SK-N-SH treated with all-trans-retinoic acid at 6 μM for 48 hours (cell line): ENCODE data around the gene LPXN.

Experiments used
- BACH2 ChIP-seq: fragments of 250-450 bp; sonication (Bioruptor Pico); IDR thresholded peaks from 2 replicates; pipeline ENCODE4 v1.9.0; 2021; ENCODE audit warnings: mild to moderate bottlenecking, borderline replicate concordance
- SNAI2 ChIP-seq: fragments of 250-450 bp; sonication (Bioruptor Pico); IDR thresholded peaks from 2 replicates; pipeline ENCODE4 v1.5.0; 2020; ENCODE audit warnings: mild to moderate bottlenecking, moderate library complexity
- ZFP3 ChIP-seq: fragments of 250-450 bp; sonication (Bioruptor Pico); IDR thresholded peaks from 2 replicates; pipeline ENCODE4 v1.5.0; 2020; ENCODE audit warnings: mild to moderate bottlenecking, moderate library complexity
- ZFP30 ChIP-seq: fragments of 450-650 bp; formaldehyde crosslinking; IDR thresholded peaks from 2 replicates; pipeline ENCODE4 v1.5.0; 2022; ENCODE audit warnings: mild to moderate bottlenecking, moderate library complexity
- ZNF70 ChIP-seq: fragments of 450-650 bp; formaldehyde crosslinking; IDR thresholded peaks from 2 replicates; pipeline ENCODE4 v1.5.0; 2020; ENCODE audit warnings: mild to moderate bottlenecking, moderate library complexity
- TF ChIP-seq, protein P1 (sequence below): fragments of 250-450 bp; sonication (Bioruptor Pico); IDR thresholded peaks from 2 replicates; pipeline ENCODE4 v1.8.0; 2021; ENCODE audit warnings: low read depth, mild to moderate bottlenecking, moderate library complexity, borderline replicate concordance
- TF ChIP-seq, protein P2 (sequence below): fragments of 250-450 bp; sonication (Bioruptor Pico); IDR thresholded peaks from 2 replicates; pipeline ENCODE4 v1.8.0; 2020; ENCODE audit warnings: mild to moderate bottlenecking, moderate library complexity, borderline replicate concordance

DNA sequence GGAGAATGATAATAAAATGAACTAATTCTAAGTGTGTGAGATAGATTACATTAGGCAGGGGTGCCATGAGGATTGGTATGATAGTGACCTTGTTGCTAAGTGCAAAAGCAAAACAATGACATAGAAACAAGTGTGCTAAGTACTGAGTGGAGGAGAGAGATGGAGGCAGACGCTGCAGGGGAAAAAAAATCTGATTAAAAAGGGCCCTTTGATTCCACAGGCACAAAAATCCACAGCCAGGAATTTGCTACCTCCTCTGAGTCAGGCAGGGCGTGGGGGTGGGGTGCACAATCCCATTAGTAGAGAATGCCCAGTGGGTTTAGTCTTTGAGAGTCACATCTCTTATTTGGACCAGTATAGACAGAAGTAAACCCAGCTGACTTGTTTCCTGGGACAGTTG lies 46.7 kb upstream of the LPXN start, which contains the start of gene CNTF:
- no peak for TF ChIP-seq SNAI2 (CRISPR knock-in tag)
- TF ChIP-seq BACH2 (CRISPR knock-in tag) = no peak
- TF ChIP-seq, protein P1, sequence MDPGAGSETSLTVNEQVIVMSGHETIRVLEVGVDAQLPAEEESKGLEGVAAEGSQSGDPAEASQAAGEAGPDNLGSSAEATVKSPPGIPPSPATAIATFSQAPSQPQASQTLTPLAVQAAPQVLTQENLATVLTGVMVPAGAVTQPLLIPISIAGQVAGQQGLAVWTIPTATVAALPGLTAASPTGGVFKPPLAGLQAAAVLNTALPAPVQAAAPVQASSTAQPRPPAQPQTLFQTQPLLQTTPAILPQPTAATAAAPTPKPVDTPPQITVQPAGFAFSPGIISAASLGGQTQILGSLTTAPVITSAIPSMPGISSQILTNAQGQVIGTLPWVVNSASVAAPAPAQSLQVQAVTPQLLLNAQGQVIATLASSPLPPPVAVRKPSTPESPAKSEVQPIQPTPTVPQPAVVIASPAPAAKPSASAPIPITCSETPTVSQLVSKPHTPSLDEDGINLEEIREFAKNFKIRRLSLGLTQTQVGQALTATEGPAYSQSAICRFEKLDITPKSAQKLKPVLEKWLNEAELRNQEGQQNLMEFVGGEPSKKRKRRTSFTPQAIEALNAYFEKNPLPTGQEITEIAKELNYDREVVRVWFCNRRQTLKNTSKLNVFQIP (CRISPR knock-in tag) = no peak
- TF ChIP-seq ZFP30 (CRISPR knock-in tag) = no peak
- no peak for TF ChIP-seq ZFP3 (CRISPR knock-in tag)
- TF ChIP-seq ZNF70 = no peak
- TF ChIP-seq, protein P2, sequence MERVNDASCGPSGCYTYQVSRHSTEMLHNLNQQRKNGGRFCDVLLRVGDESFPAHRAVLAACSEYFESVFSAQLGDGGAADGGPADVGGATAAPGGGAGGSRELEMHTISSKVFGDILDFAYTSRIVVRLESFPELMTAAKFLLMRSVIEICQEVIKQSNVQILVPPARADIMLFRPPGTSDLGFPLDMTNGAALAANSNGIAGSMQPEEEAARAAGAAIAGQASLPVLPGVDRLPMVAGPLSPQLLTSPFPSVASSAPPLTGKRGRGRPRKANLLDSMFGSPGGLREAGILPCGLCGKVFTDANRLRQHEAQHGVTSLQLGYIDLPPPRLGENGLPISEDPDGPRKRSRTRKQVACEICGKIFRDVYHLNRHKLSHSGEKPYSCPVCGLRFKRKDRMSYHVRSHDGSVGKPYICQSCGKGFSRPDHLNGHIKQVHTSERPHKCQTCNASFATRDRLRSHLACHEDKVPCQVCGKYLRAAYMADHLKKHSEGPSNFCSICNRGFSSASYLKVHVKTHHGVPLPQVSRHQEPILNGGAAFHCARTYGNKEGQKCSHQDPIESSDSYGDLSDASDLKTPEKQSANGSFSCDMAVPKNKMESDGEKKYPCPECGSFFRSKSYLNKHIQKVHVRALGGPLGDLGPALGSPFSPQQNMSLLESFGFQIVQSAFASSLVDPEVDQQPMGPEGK (CRISPR knock-in tag) = no peak
